ENCODE results near the gene GPR108.
"Not testable (repeated sequence)": the region's sequence is repeated elsewhere in the genome, so short reads cannot be mapped to it uniquely, and the experiment has no call there.

GPR108 gene

DNA sequence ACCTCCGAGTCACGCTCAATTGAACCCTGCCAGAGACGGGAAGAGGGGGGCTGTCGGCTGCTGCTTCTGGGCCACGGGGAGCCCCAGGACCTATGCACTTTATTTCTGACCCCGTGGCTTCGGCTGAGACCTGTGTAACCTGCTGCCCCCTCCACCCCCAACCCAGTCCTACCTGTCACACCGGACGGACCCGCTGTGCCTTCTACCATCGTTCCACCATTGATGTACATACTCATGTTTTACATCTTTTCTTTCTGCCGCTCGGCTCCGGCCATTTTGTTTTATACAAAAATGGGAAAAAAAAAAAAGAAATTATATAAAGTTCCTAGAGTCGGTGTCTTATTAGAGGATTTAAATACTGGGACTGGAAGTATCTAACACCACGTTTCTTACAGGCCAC, 13.8 kb upstream of the GPR108 start:
- TF ChIP-seq, protein P1, sequence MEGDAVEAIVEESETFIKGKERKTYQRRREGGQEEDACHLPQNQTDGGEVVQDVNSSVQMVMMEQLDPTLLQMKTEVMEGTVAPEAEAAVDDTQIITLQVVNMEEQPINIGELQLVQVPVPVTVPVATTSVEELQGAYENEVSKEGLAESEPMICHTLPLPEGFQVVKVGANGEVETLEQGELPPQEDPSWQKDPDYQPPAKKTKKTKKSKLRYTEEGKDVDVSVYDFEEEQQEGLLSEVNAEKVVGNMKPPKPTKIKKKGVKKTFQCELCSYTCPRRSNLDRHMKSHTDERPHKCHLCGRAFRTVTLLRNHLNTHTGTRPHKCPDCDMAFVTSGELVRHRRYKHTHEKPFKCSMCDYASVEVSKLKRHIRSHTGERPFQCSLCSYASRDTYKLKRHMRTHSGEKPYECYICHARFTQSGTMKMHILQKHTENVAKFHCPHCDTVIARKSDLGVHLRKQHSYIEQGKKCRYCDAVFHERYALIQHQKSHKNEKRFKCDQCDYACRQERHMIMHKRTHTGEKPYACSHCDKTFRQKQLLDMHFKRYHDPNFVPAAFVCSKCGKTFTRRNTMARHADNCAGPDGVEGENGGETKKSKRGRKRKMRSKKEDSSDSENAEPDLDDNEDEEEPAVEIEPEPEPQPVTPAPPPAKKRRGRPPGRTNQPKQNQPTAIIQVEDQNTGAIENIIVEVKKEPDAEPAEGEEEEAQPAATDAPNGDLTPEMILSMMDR (IDR thresholded peaks at IDR 0.05; ENCODE audit: poor library complexity, severe bottlenecking): no peak
- H3K36me3 ChIP-seq (ENCODE audit: low read depth): peaks cover 94% of the 10 kb centered on the region
- H3K27ac ChIP-seq (ENCODE audit: poor library complexity, severe bottlenecking): no peak overlapping the region
- no peak for ATAC-seq (ENCODE audit: low read depth)
- H3K9me3 ChIP-seq (ENCODE audit: severe bottlenecking): no peaks in the 10 kb centered on the region
- no peak for DNase-seq (ENCODE audit: low spot score)
- no peaks in the 10 kb centered on the region for H3K27me3 ChIP-seq (ENCODE audit: insufficient read depth, poor library complexity, severe bottlenecking)
- H3K4me1 ChIP-seq (ENCODE audit: insufficient read depth, poor library complexity, severe bottlenecking): no peaks in the 10 kb centered on the region
- no peak overlapping the region for H3K4me3 ChIP-seq (ENCODE audit: severe bottlenecking)

DNA sequence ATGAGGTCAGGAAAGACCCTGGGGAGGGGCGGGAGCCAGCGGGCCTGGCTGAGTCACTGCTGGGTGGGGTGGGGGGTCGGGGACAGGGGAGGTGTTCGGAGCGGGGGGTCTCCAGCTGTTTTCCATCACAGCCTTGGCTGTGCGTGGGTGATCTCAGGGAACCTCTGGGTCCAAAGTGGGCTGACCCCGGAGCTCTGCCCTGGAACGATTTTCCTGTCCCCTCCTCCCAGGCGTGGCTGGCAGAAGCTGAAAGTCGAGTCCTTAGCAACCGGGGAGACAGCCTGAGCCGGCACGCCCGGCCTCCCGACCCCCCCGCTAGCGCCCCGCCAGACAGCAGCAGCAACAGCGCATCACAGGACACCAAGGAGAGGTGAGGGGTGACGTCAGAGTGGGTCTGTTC, 12.7 kb upstream of the GPR108 start:
- Histone ChIP-seq H3K4me3 (ENCODE audit: severe bottlenecking) (no peak overlapping the region), H3K4me1 (ENCODE audit: insufficient read depth, poor library complexity, severe bottlenecking) (peaks cover 5% of the 10 kb centered on the region), H3K27ac (ENCODE audit: poor library complexity, severe bottlenecking) (no peak overlapping the region), H3K27me3 (ENCODE audit: insufficient read depth, poor library complexity, severe bottlenecking) (no peaks in the 10 kb centered on the region), H3K36me3 (ENCODE audit: low read depth) (peaks cover 95% of the 10 kb centered on the region), H3K9me3 (ENCODE audit: severe bottlenecking) (no peaks in the 10 kb centered on the region)
- DNase-seq (ENCODE audit: low spot score) (no peak), ATAC-seq (ENCODE audit: low read depth) (no peak)
- TF ChIP-seq, protein P1 (IDR thresholded peaks at IDR 0.05; ENCODE audit: poor library complexity, severe bottlenecking): no peak

DNA sequence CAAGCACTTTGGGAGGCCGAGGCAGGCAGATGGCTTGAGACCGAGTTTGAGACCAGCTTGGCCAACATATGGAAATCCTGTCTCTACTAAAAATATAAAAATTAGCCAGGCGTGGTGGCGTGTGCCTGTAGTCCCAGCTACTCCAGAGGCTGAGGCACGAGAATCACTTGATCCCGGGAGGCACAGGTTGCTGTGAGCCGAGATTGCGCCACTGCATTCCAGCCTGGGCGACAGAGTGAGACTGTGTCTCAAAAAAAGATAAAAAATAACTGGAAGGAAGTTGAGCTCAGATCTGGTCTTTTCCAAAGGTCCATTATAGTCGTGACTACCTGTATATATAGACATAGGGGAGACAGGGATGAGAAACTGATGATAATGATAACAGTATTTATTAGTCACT, 11.2 kb upstream of the GPR108 start:
- DNase-seq (ENCODE audit: low spot score); H3K4me3 ChIP-seq (ENCODE audit: severe bottlenecking); H3K27ac ChIP-seq (ENCODE audit: poor library complexity, severe bottlenecking); ATAC-seq (ENCODE audit: low read depth); H3K9me3 ChIP-seq (ENCODE audit: severe bottlenecking); H3K27me3 ChIP-seq (ENCODE audit: insufficient read depth, poor library complexity, severe bottlenecking): not testable (repeated sequence)
- H3K4me1 ChIP-seq (ENCODE audit: insufficient read depth, poor library complexity, severe bottlenecking): peaks cover 20% of the 10 kb centered on the region
- H3K36me3 ChIP-seq (ENCODE audit: low read depth): peaks cover 93% of the 10 kb centered on the region

DNA sequence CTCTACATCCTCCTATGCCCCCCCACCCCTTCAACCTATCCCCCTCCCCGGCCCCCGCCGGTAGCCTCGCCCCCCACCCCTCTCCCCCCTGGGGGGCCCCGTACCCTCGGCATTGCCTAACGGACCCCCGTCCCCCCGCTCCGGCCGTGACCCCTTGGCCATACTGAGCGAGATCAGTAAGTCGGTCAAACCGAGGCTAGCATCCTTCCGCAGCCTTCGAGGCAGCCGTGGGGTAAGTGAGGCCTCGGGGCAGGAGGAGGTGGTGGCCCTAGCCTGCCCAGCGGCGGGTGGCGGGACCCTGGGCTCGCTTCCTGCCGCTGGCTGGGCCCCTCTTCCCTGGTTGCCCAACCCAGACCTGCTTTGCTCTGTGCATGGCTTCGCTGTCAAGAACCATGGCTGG, 8.6 kb upstream of the GPR108 start:
- peaks cover 93% of the 10 kb centered on the region for H3K36me3 ChIP-seq (ENCODE audit: low read depth)
- ATAC-seq (ENCODE audit: low read depth): no peak
- TF ChIP-seq, protein P1 (IDR thresholded peaks at IDR 0.05; ENCODE audit: poor library complexity, severe bottlenecking): no peak
- no peaks in the 10 kb centered on the region for H3K27me3 ChIP-seq (ENCODE audit: insufficient read depth, poor library complexity, severe bottlenecking)
- peak overlapping the region; percentile 93 for H3K27ac ChIP-seq (ENCODE audit: poor library complexity, severe bottlenecking)
- H3K4me1 ChIP-seq (ENCODE audit: insufficient read depth, poor library complexity, severe bottlenecking): peaks cover 21% of the 10 kb centered on the region
- no peaks in the 10 kb centered on the region for H3K9me3 ChIP-seq (ENCODE audit: severe bottlenecking)
- DNase-seq (ENCODE audit: low spot score): no peak
- H3K4me3 ChIP-seq (ENCODE audit: severe bottlenecking): no peak overlapping the region

DNA sequence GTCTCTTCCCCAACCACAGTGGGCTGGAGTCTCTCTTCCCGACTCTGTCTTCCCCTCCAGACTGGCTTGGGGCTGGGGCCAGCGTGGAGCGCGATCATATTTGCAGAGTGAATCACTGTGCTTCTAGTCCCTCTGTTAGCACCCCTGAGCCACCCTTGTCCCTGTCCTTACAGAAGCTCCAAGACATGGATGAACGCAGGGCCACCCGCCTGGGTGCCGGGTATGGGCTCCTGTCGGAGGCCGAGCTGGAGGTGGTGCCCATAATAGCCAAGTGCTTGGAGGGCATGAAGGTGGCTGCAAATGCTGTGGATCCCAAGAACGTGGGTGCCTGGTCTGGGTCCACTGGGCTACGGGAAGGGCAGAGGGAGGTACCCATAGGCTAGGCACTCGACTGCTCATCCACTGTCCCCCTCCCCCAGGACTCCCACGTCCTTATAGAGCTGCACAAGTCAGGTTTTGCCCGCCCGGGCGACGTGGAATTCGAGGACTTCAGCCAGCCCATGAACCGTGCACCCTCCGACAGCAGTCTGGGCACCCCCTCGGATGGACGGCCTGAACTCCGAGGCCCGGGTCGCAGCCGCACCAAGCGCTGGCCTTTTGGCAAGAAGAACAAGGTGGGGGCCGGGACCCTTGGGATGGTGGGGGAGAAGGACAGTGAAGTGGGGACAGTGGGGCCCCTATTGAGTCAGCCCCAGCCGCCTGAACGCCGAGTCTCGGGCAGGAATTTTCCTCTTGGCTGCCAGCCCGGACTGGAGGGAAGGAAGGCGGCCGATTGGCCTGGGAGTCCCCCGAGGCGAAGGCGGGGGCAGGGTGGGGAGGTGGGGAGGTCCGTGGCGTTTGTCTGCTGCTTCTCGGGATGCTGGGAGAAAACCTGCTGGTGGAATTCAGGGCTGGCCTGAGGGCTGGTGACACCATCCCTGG, 7.3 kb upstream of the GPR108 start:
- ATAC-seq (ENCODE audit: low read depth) (peak; percentile 66), DNase-seq (ENCODE audit: low spot score) (peak; percentile 92)
- no peaks in the 10 kb centered on the region for H3K27me3 ChIP-seq (ENCODE audit: insufficient read depth, poor library complexity, severe bottlenecking)
- TF ChIP-seq, protein P1 (IDR thresholded peaks at IDR 0.05; ENCODE audit: poor library complexity, severe bottlenecking): no peak
- H3K9me3 ChIP-seq (ENCODE audit: severe bottlenecking): no peaks in the 10 kb centered on the region
- H3K4me1 ChIP-seq (ENCODE audit: insufficient read depth, poor library complexity, severe bottlenecking): peaks cover 21% of the 10 kb centered on the region
- peaks cover 83% of the 10 kb centered on the region for H3K36me3 ChIP-seq (ENCODE audit: low read depth)
- no peak overlapping the region for H3K4me3 ChIP-seq (ENCODE audit: severe bottlenecking)
- peak overlapping the region; percentile 93 for H3K27ac ChIP-seq (ENCODE audit: poor library complexity, severe bottlenecking)
